ENCODE measurements around the gene ABHD1. TPM values are rescaled to one million over a fixed set of nuclear protein-coding genes. Genes with fewer than 3 reads are reported as not detected.

Gene ABHD1
- polyA plus RNA-seq, 3 donors from 2014 or later: 0.38 to 5.5 (median 1.5) TPM

DNA sequence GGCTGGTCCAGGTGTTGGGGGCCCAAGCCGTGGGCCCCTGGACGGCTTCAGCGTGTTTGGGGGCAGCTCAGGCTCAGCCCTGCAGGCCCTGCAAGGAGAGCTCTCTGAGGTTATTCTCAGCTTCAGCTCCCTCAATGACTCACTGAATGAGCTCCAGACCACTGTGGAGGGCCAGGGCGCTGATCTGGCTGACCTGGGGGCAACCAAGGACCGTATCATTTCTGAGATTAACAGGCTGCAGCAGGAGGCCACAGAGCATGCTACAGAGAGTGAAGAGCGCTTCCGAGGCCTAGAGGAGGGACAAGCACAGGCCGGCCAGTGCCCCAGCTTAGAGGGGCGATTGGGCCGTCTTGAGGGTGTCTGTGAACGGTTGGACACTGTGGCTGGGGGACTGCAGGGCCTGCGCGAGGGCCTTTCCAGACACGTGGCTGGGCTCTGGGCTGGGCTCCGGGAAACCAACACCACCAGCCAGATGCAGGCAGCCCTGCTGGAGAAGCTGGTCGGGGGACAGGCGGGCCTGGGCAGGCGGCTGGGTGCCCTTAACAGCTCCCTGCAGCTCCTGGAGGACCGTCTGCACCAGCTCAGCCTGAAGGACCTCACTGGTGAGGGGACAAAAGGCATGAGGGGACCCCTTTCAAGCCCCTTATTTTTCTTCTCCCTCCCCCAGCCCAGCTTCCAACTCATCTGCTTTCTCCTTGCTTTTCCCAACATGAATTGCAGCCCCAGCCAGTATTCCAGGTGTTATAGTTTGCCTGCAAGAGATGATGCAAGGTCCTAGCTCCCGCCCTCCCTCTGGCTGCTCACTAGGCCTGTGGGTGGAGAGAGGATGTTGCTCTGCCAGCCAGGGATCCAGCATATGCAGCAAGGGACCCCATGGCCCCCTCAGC lies 40.0 kb upstream of the ABHD1 start:
- Mint-ChIP-seq H3K4me1 (peaks cover 30 to 38% of the 10 kb centered on the region in 2 donors), H3K9me3 (no peaks in the 10 kb centered on the region), H3K27me3 (ENCODE audit: low read depth in 3 of 3) (peaks cover 4 to 8% (median 7%) of the 10 kb centered on the region in 3 donors), H3K27ac (peak overlapping the region in 1 of 6 donors; percentile 45), H3K4me3 (peak overlapping the region in 4 of 5 donors; percentile 10 to 82 (median 34)), H3K36me3 (no peaks in the 10 kb centered on the region)
- no peak for DNase-seq

DNA sequence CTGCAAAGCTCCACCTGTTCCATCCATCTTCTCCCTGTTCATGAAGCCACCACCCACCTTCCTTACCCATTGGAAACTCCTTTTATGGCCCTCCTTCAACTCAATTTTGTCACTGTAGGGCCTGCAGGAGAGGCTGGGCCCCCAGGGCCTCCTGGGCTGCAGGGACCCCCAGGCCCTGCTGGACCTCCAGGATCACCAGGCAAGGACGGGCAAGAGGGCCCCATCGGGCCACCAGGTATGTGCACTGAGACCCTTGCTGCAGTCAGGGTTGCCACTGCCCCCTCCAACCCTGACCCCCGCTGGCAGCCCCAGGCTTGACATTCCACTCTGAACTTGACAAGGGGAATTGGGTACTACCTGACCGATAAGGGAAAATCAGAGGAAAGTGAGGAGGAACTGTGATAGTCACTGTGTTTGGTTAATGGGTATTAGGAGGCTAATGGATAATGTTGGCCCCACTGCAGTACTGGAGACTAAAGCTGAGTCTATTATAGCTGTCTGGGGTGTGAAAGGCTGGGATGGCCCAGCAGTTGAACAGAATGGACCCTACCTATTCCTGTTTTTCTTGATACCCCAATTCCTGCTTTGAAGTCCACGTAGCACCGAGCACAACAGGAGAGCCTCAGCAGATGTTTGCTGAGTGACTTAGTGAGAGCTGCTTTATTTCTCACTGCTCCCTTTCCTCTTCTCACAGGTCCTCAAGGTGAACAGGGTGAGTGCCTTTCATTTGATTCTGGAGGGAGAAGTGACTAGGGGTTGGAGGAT lies 39.1 kb upstream of the ABHD1 start:
- peak overlapping the region in 2 of 6 donors; percentile 23 to 35 for H3K27ac Mint-ChIP-seq
- H3K4me1 Mint-ChIP-seq: peaks cover 30 to 38% of the 10 kb centered on the region in 2 donors
- DNase-seq: no peak
- H3K27me3 Mint-ChIP-seq (ENCODE audit: low read depth in 3 of 3): peaks cover 4 to 8% (median 7%) of the 10 kb centered on the region in 3 donors
- H3K4me3 Mint-ChIP-seq: peak overlapping the region; percentile 20 to 82 (median 41)
- H3K36me3 Mint-ChIP-seq: no peaks in the 10 kb centered on the region
- H3K9me3 Mint-ChIP-seq: no peaks in the 10 kb centered on the region

DNA sequence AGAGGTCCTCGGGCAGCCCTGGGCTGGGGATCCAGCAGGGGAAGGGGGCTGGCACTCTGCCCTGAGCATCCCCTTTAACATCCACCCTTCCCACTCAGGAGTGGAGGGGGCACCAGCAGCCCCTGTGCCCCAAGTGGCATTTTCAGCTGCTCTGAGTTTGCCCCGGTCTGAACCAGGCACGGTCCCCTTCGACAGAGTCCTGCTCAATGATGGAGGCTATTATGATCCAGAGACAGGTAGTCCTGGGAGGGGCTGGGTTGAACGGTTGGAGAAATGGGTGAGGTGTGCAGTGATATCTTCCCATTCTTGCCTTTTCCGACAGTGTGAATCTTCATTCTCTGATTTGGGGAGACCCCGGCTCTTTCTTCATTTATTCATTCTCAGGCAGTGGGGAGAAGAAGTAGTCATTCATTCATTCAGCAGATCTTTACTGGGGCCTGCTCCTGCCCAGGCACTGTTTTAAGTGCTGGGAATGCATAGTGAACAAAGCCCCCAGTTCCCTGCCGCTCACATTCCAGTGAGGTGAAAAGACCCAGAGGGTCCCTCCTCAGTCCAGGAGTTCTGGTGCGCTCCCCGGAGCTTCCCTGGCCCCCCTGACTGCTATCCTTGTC lies 38.4 kb upstream of the ABHD1 start:
- peak overlapping the region; percentile 72 to 82 (median 76) for H3K4me3 Mint-ChIP-seq
- H3K4me1 Mint-ChIP-seq: peaks cover 29 to 38% of the 10 kb centered on the region in 2 donors
- H3K9me3 Mint-ChIP-seq: no peaks in the 10 kb centered on the region
- peaks cover 4 to 8% (median 7%) of the 10 kb centered on the region in 3 donors for H3K27me3 Mint-ChIP-seq (ENCODE audit: low read depth in 3 of 3)
- peak overlapping the region; percentile 38 to 82 (median 66) for H3K27ac Mint-ChIP-seq
- DNase-seq: no peak
- no peaks in the 10 kb centered on the region for H3K36me3 Mint-ChIP-seq

DNA sequence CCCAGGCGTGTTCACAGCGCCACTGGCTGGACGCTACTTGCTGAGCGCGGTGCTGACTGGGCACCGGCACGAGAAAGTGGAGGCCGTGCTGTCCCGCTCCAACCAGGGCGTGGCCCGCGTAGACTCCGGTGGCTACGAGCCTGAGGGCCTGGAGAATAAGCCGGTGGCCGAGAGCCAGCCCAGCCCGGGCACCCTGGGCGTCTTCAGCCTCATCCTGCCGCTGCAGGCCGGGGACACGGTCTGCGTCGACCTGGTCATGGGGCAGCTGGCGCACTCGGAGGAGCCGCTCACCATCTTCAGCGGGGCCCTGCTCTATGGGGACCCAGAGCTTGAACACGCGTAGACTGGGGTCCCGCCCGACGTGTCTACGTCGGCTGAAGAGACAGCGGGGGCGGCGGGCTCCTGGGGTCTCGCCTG lies 37.9 kb upstream of the ABHD1 start:
- H3K9me3 Mint-ChIP-seq: no peaks in the 10 kb centered on the region
- DNase-seq: no peak
- H3K36me3 Mint-ChIP-seq: no peaks in the 10 kb centered on the region
- peaks cover 26 to 35% of the 10 kb centered on the region in 2 donors for H3K4me1 Mint-ChIP-seq
- peak overlapping the region; percentile 72 to 82 (median 76) for H3K4me3 Mint-ChIP-seq
- H3K27ac Mint-ChIP-seq: peak overlapping the region; percentile 38 to 76 (median 56)
- peaks cover 4 to 8% (median 5%) of the 10 kb centered on the region in 3 donors for H3K27me3 Mint-ChIP-seq (ENCODE audit: low read depth in 3 of 3)

DNA sequence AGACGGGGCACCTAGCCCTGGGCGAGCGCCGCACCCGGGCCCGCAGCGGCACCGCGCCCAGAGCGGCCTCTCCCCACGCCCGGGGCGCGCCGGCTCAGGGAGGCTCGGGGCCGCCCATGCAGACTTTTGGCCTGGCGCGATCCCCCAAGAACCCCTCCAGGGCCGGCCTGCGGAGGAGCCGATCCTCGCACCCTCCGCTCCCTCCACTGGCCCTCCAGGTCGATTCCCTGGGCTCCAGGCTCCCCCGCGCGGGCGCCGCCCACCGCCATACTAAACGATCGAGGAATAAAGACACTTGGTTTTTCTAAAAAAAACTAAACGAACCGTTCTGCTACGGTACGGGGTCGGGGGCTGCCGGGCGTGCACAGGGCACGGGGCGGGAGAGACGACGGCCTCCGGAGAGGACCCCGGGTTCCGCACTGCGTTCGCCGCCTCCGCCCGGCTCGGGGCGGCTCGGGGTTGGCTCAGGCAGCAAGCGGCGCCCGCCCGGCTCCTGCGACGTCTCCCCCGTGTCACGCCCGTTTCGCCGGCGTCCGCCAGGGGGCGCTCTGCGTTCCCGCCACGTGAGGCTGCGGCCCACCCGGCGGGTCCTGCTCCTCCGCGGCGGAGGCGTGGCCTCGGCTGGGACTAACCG lies 37.4 kb upstream of the ABHD1 start:
- Mint-ChIP-seq H3K4me3 (peak overlapping the region; percentile 82 to 88 (median 84)), H3K4me1 (peaks cover 21 to 30% of the 10 kb centered on the region in 2 donors), H3K27ac (peak overlapping the region in 4 of 6 donors; percentile 73 to 85 (median 78)), H3K27me3 (ENCODE audit: low read depth in 3 of 3) (peaks cover 4 to 5% (median 4%) of the 10 kb centered on the region in 3 donors), H3K36me3 (no peaks in the 10 kb centered on the region), H3K9me3 (no peaks in the 10 kb centered on the region)
- peak; percentile 98 to 99 (median 98) for DNase-seq

DNA sequence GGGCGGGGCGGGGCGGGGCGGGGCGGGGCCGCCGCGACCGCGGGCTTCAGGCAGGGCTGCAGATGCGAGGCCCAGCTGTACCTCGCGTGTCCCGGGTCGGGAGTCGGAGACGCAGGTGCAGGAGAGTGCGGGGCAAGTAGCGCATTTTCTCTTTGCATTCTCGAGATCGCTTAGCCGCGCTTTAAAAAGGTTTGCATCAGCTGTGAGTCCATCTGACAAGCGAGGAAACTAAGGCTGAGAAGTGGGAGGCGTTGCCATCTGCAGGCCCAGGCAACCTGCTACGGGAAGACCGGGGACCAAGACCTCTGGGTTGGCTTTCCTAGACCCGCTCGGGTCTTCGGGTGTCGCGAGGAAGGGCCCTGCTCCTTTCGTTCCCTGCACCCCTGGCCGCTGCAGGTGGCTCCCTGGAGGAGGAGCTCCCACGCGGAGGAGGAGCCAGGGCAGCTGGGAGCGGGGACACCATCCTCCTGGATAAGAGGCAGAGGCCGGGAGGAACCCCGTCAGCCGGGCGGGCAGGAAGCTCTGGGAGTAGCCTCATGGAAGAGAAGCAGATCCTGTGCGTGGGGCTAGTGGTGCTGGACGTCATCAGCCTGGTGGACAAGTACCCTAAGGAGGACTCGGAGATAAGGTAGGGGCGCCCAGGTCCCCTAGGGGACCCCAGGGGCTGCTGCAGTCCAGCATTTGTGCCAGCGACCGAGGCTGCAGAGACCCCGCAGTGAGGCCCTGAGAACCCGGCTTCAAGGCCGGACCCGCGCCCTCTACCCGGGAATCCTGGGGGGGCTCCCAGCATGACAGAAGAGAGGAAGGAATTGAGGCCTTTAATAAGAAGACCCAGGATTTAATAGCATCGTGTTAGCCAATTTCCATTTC lies 36.7 kb upstream of the ABHD1 start, which contains the start of gene KHK:
TSS of gene KHK (plus strand) at position 49 of the 870 bp plus-strand sequence. CDS start at position 537, 488 bp downstream.
- Mint-ChIP-seq H3K36me3 (no peaks in the 10 kb centered on the region), H3K27me3 (ENCODE audit: low read depth in 3 of 3) (peaks cover 2 to 4% (median 3%) of the 10 kb centered on the region in 3 donors), H3K27ac (peak within 1 kb of the TSS; percentile 31 to 85 (median 75)), H3K9me3 (no peaks in the 10 kb centered on the region), H3K4me1 (peaks cover 14 to 23% of the 10 kb centered on the region in 2 donors), H3K4me3 (peak within 1 kb of the TSS; percentile 82 to 88 (median 86))
- DNase-seq: no peak

DNA sequence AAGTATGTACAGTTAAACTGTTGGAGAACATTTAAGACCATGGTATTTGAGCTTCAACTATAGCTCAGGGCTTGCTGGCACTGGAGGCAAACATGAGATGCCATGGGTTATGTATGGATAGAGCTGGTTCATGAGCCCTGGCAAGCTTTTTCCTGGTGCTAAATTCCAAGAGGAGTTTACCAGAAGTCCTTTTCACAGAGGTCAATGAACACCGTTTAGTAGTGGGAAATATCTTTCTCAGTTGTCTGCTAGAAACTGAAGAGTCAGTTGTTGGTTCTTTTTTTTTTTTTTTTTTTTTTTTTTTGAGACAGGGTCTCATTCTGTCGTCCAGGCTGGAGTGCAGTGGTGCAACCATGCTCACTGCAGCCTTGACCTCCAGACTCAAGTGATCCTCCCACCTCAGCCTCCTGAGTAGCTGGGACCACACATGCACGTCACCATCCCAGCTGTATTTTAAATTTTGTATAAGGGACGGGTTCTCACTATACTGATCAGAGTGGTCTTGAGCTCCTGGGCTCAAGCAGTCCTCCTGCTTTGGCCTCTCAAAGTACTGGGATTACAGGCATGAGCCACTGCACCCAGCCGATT lies 35.7 kb upstream of the ABHD1 start:
- H3K36me3 Mint-ChIP-seq: no peaks in the 10 kb centered on the region
- no peak for DNase-seq
- peak overlapping the region; percentile 19 to 86 (median 82) for H3K4me3 Mint-ChIP-seq
- no peak overlapping the region for H3K27ac Mint-ChIP-seq
- no peaks in the 10 kb centered on the region for H3K9me3 Mint-ChIP-seq
- peaks cover 2 to 4% (median 3%) of the 10 kb centered on the region in 3 donors for H3K27me3 Mint-ChIP-seq (ENCODE audit: low read depth in 3 of 3)
- H3K4me1 Mint-ChIP-seq: peaks cover 14 to 23% of the 10 kb centered on the region in 2 donors

DNA sequence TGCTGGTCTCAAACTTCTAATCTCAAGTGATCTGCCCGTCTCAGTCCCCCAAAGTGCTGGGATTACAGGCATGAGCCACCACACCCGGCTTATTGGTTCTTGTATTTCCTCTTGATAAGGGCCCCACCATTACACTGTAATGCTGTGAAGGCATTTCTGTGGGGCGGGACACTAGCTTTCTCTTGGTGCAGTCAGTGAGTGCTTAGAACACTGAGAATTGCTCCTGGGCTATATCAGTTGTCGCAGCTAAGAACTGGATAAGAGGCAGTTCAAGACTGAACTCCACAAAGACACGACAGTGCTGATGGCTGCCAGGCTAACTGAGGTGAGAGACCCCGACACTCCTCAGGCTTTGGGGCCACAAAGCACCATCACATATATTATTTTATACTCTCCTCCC lies 35.0 kb upstream of the ABHD1 start:
- peaks cover 14 to 23% of the 10 kb centered on the region in 2 donors for H3K4me1 Mint-ChIP-seq
- H3K4me3 Mint-ChIP-seq: peak overlapping the region in 2 of 5 donors; percentile 35 to 38
- DNase-seq: no peak
- H3K36me3 Mint-ChIP-seq: no peaks in the 10 kb centered on the region
- H3K27ac Mint-ChIP-seq: no peak overlapping the region
- no peaks in the 10 kb centered on the region for H3K9me3 Mint-ChIP-seq
- peaks cover 2 to 4% (median 3%) of the 10 kb centered on the region in 3 donors for H3K27me3 Mint-ChIP-seq (ENCODE audit: low read depth in 3 of 3)

DNA sequence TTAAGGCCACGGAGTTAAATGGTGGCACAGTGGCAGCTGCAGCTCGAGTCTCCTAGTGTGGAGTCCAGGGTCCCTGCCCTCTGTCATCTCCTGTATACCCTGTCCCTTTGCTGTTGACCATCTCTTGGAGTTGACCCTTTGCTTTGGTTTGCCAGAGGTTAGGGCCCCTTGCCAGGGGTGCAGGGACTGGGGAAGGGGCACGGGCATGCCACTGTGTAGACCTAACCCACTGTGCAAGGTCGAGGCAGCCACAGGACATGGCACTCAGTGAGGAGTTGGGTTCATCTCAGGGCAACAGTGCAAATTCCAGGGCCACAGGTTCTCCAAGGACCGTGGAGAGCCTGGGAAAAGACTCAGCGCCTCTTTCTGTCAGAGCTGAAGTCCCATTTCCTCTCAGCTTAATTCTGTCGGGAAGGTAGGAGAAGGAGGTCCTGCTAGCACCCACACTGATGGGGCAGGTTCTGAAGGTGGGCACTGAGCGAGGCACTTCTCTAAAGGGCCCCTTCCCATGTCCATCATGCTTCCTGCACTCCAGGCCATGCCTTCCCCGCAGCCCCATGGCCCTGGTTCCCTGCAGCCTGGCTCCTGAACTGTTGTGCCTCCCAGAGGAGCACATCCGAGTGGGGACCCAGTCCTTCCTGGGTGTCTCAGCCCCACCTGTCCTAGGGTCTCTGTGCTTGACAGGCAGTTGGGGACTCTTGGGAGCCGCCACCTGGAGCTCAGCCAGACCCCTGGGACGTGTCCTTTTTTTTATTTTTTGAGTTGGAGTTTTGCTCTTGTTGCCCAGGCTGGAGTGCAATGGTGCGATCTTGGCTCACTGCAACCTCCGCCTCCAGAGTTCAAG lies 34.3 kb upstream of the ABHD1 start:
- no peak overlapping the region for H3K4me3 Mint-ChIP-seq
- peaks cover 13 to 23% of the 10 kb centered on the region in 2 donors for H3K4me1 Mint-ChIP-seq
- peaks cover 2 to 4% (median 3%) of the 10 kb centered on the region in 3 donors for H3K27me3 Mint-ChIP-seq (ENCODE audit: low read depth in 3 of 3)
- DNase-seq: no peak
- no peaks in the 10 kb centered on the region for H3K9me3 Mint-ChIP-seq
- H3K27ac Mint-ChIP-seq: no peak overlapping the region
- no peaks in the 10 kb centered on the region for H3K36me3 Mint-ChIP-seq

DNA sequence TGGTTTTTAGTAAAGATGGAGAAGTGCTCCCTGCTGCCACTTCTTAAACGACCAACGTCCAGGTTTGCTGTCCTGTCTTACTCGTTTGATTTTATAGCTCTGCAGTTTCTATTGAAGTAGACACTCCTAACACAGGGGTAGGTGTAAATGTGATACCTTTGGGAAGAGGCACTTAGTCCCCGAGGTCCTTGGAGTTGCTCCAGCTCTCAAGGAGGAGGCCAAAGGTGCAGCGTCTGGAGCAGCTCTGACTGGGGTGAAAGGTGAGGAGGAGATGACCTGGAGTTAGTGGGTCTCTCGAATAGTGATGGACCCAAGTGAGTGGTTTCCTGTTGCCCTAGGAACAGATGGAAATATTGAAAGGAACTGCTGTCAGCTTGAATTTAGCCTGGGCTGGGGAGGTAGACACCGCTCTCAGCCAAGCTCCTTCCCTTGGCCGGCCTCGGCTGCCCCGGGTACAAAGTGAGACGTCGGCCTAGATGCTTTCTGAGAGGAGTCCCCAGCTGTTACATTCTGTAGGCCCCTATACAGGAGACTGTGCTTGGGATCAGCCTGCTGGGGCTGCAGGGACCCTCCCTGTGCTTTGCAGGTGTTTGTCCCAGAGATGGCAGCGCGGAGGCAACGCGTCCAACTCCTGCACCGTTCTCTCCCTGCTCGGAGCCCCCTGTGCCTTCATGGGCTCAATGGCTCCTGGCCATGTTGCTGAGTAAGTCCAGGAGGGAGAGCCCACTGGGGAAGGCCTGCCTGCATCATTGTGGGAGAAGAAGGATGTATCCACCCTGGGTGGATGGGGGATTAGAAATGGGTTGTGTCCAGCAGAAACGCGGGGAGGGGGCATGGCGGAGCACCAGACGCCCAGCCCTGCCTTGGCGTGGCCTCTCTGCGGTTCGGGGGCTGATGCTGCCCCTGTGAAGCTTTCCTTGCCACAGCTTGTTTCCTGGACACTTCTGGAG lies 31.6 kb upstream of the ABHD1 start:
- no peak for DNase-seq
- peak overlapping the region in 1 of 6 donors; percentile 59 for H3K27ac Mint-ChIP-seq
- H3K4me1 Mint-ChIP-seq: peaks cover 9 to 22% of the 10 kb centered on the region in 2 donors
- H3K9me3 Mint-ChIP-seq: no peaks in the 10 kb centered on the region
- peaks cover 0 to 2% (median 0%) of the 10 kb centered on the region in 3 donors for H3K27me3 Mint-ChIP-seq (ENCODE audit: low read depth in 3 of 3)
- no peak overlapping the region for H3K4me3 Mint-ChIP-seq
- no peaks in the 10 kb centered on the region for H3K36me3 Mint-ChIP-seq
